ENCODE data around the gene EXTL1.

Gene EXTL1

GRCh38 chr1:26034504-26035202 lies 13.1 kb downstream of the EXTL1 start:
- no peak overlapping the region for H3K27ac Mint-ChIP-seq
- no peaks in the 10 kb centered on the region for H3K36me3 Mint-ChIP-seq (ENCODE audit: low read depth)
- no peaks in the 10 kb centered on the region for H3K4me1 Mint-ChIP-seq
- TF ChIP-seq, protein P1, sequence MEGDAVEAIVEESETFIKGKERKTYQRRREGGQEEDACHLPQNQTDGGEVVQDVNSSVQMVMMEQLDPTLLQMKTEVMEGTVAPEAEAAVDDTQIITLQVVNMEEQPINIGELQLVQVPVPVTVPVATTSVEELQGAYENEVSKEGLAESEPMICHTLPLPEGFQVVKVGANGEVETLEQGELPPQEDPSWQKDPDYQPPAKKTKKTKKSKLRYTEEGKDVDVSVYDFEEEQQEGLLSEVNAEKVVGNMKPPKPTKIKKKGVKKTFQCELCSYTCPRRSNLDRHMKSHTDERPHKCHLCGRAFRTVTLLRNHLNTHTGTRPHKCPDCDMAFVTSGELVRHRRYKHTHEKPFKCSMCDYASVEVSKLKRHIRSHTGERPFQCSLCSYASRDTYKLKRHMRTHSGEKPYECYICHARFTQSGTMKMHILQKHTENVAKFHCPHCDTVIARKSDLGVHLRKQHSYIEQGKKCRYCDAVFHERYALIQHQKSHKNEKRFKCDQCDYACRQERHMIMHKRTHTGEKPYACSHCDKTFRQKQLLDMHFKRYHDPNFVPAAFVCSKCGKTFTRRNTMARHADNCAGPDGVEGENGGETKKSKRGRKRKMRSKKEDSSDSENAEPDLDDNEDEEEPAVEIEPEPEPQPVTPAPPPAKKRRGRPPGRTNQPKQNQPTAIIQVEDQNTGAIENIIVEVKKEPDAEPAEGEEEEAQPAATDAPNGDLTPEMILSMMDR (IDR thresholded peaks at IDR 0.05; ENCODE audit: unreplicated experiment in 3 of 3), result no peak
- peak overlapping the region; percentile 90 to 96 (median 95) for H3K4me3 Mint-ChIP-seq
- no peaks in the 10 kb centered on the region for H3K9me3 Mint-ChIP-seq
- H3K27me3 Mint-ChIP-seq (ENCODE audit: low read depth), result peaks cover 39% of the 10 kb centered on the region

GRCh38 chr1:26035203-26035958 lies 13.8 kb downstream of the EXTL1 start:
- Mint-ChIP-seq H3K36me3 (ENCODE audit: low read depth) (no peaks in the 10 kb centered on the region), H3K4me3 (peak overlapping the region; percentile 90 to 96 (median 95))

GRCh38 chr1:26035959-26036755 lies 14.6 kb downstream of the EXTL1 start:
- no peaks in the 10 kb centered on the region for H3K36me3 Mint-ChIP-seq (ENCODE audit: low read depth)
- H3K4me3 Mint-ChIP-seq, result peak overlapping the region; percentile 90 to 96 (median 95)

More at GRCh38 chr1:26035203-26035958, 13.8 kb downstream of the EXTL1 start:
- peaks cover 39% of the 10 kb centered on the region for H3K27me3 Mint-ChIP-seq (ENCODE audit: low read depth)
- no peaks in the 10 kb centered on the region for H3K9me3 Mint-ChIP-seq
- H3K27ac Mint-ChIP-seq, result peak overlapping the region in 1 of 3 experiments; percentile 77
- H3K4me1 Mint-ChIP-seq, result no peaks in the 10 kb centered on the region
- TF ChIP-seq, protein P1 (IDR thresholded peaks at IDR 0.05; ENCODE audit: unreplicated experiment in 3 of 3), result no peak

DNA sequence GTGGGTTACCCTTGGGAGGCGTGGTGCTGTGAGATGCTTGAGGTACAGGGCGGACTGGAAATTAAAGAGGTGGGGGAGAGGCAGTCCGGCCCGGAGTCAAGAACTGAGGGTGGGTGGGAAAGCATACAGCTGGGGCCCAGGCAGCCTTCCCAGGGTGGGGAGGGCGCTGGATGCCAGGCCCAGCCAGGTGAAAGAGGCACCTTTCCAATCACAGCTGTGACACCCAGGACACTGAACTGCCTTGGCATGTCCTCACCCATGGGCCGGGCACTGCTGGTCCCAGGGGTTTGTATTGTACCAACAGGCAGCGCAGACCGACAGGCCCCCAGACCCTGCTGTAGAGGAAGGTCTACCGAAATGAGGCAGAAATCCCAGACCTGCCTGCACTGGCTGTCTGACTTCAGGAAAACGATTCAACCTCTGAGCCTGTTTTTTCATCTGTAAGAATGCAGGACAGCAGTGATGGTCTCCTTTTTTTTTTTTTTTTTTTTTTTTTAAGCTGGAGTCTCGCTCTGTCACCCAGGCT lies 15.2 kb downstream of the EXTL1 start:
- H3K4me3 Mint-ChIP-seq, result peak overlapping the region; percentile 90 to 96 (median 95)
- no peaks in the 10 kb centered on the region for H3K36me3 Mint-ChIP-seq (ENCODE audit: low read depth)
- no peaks in the 10 kb centered on the region for H3K4me1 Mint-ChIP-seq
- no peaks in the 10 kb centered on the region for H3K9me3 Mint-ChIP-seq
- peaks cover 48% of the 10 kb centered on the region for H3K27me3 Mint-ChIP-seq (ENCODE audit: low read depth)
- no peak overlapping the region for H3K27ac Mint-ChIP-seq
- TF ChIP-seq, protein P1 (IDR thresholded peaks at IDR 0.05; ENCODE audit: unreplicated experiment in 3 of 3), result no peak

More at GRCh38 chr1:26035959-26036755, 14.6 kb downstream of the EXTL1 start:
- Mint-ChIP-seq H3K9me3 (no peaks in the 10 kb centered on the region), H3K4me1 (no peaks in the 10 kb centered on the region), H3K27me3 (ENCODE audit: low read depth) (peaks cover 42% of the 10 kb centered on the region), H3K27ac (peak overlapping the region in 1 of 3 experiments; percentile 77)
- TF ChIP-seq, protein P1 (IDR thresholded peaks at IDR 0.05; ENCODE audit: unreplicated experiment in 3 of 3), result peak; percentile 98 to 100 (median 99)

- Mint-ChIP-seq H3K36me3 (ENCODE audit: low read depth) (no peaks in the 10 kb centered on the region), H3K27me3 (ENCODE audit: low read depth) (peaks cover 49% of the 10 kb centered on the region), H3K9me3 (no peaks in the 10 kb centered on the region), H3K4me1 (no peaks in the 10 kb centered on the region), H3K27ac (no peak overlapping the region), H3K4me3 (peak overlapping the region in 1 of 3 experiments; percentile 58)
- TF ChIP-seq, protein P1 (IDR thresholded peaks at IDR 0.05; ENCODE audit: unreplicated experiment in 3 of 3), result no peak
Observed at GRCh38 chr1:26037904-26038303, 16.3 kb downstream of the EXTL1 start.
